ENCODE data around the gene KLK1. TPM values are rescaled to one million over a fixed set of nuclear protein-coding genes. Genes with fewer than 3 reads are reported as not detected.
A peak's percentile ranks its signal among the peaks of the same experiment; 100 is the strongest.

The KLK1 gene
- total and polyA plus RNA-seq, 7 donors, result 44.6 to 398 (median 277) TPM; not detected in 4

- Histone ChIP-seq H3K27ac (no peak overlapping the region), H3K36me3 (no peaks in the 10 kb centered on the region), H3K27me3 (peaks cover 0 to 14% (median 10%) of the 10 kb centered on the region in 3 donors), H3K4me1 (peaks cover 0 to 14% (median 10%) of the 10 kb centered on the region in 4 donors), H3K9me3 (peaks cover 0 to under 1% (median 0%) of the 10 kb centered on the region in 4 donors), H3K4me3 (no peak overlapping the region)
- TF ChIP-seq CTCF (IDR thresholded peaks at IDR 0.05), result no peak
- no peak for TF ChIP-seq EP300 (IDR thresholded peaks at IDR 0.05)
- no peak for TF ChIP-seq POLR2AphosphoS5 (IDR thresholded peaks at IDR 0.05)
- TF ChIP-seq POLR2A (IDR thresholded peaks at IDR 0.05), result no peak
- intact Hi-C loops (cut with DNase I), result no loop called here
- 16 to 23% methylated on average over 6 of the region's 6 CpGs for WGBS, 2 donors
- peak; percentile 21 for DNase-seq
Observed at GRCh38 chr19:50838239-50838638, 14.7 kb upstream of the KLK1 start.

GRCh38 chr19:50837300-50837699 lies 13.7 kb upstream of the KLK1 start:
- H3K27ac ChIP-seq, result no peak overlapping the region
- WGBS, 2 donors, result 16 to 53% methylated on average over 10 of the region's 10 CpGs
- H3K4me3 ChIP-seq, result no peak overlapping the region
- no peaks in the 10 kb centered on the region for H3K9me3 ChIP-seq
- H3K36me3 ChIP-seq, result no peaks in the 10 kb centered on the region
- TF ChIP-seq CTCF (IDR thresholded peaks at IDR 0.05), result no peak
- TF ChIP-seq POLR2A (IDR thresholded peaks at IDR 0.05), result no peak
- TF ChIP-seq POLR2AphosphoS5 (IDR thresholded peaks at IDR 0.05), result no peak
- H3K4me1 ChIP-seq, result peaks cover 0 to 14% (median 10%) of the 10 kb centered on the region in 4 donors
- DNase-seq, result peak; percentile 46
- intact Hi-C loops (cut with DNase I), result no loop called here
- peaks cover 0 to 17% (median 14%) of the 10 kb centered on the region in 3 donors for H3K27me3 ChIP-seq

- 22 to 49% methylated on average over 19 of the region's 19 CpGs for WGBS, 2 donors
- no peak for DNase-seq
- peak overlapping the region in 1 of 4 donors; percentile 56 for H3K4me3 ChIP-seq
- intact Hi-C loops (cut with DNase I), result no loop called here
- H3K36me3 ChIP-seq, result no peaks in the 10 kb centered on the region
- H3K4me1 ChIP-seq, result peaks cover 0 to 14% (median 10%) of the 10 kb centered on the region in 4 donors
- no peak for TF ChIP-seq EP300 (IDR thresholded peaks at IDR 0.05)
- TF ChIP-seq POLR2AphosphoS5 (IDR thresholded peaks at IDR 0.05), result no peak
- TF ChIP-seq CTCF (IDR thresholded peaks at IDR 0.05), result no peak
- TF ChIP-seq POLR2A (IDR thresholded peaks at IDR 0.05), result no peak
- peaks cover 0 to 18% (median 14%) of the 10 kb centered on the region in 3 donors for H3K27me3 ChIP-seq
- no peaks in the 10 kb centered on the region for H3K9me3 ChIP-seq
- H3K27ac ChIP-seq, result peak overlapping the region in 1 of 4 donors; percentile 8
Observed at GRCh38 chr19:50836543-50837195, 13.1 kb upstream of the KLK1 start.

GRCh38 chr19:50835785-50836542 lies 12.4 kb upstream of the KLK1 start:
- peaks cover 0 to 25% (median 19%) of the 10 kb centered on the region in 3 donors for H3K27me3 ChIP-seq
- intact Hi-C loops (cut with DNase I), result no loop called here
- H3K4me1 ChIP-seq, result peaks cover 0 to 14% (median 10%) of the 10 kb centered on the region in 4 donors
- peak in 2 of 4 donors; percentile 61 to 66 for TF ChIP-seq POLR2AphosphoS5 (IDR thresholded peaks at IDR 0.05)
- no peak for TF ChIP-seq EP300 (IDR thresholded peaks at IDR 0.05)
- TF ChIP-seq CTCF (IDR thresholded peaks at IDR 0.05), result no peak
- TF ChIP-seq POLR2A (IDR thresholded peaks at IDR 0.05), result peak in 1 of 2 donors; percentile 44
- DNase-seq, result peak; percentile 78
- H3K4me3 ChIP-seq, result peak overlapping the region; percentile 31 to 56 (median 49)
- peak overlapping the region in 3 of 4 donors; percentile 5 to 59 (median 24) for H3K27ac ChIP-seq
- WGBS, 2 donors, result 2 to 3% methylated on average over 67 of the region's 67 CpGs
- no peaks in the 10 kb centered on the region for H3K36me3 ChIP-seq
- no peaks in the 10 kb centered on the region for H3K9me3 ChIP-seq
